HEK293T (cell line): ENCODE data around the gene PPP1R14B.

Experiments
- FOXK2 ChIP-seq: fragments of 450-650 bp; IDR thresholded peaks from 2 replicates; pipeline ENCODE4 v1.6.1; 2016; ENCODE audit warnings: mild to moderate bottlenecking
- FOXM1 ChIP-seq: fragments of 450-650 bp; IDR thresholded peaks from 2 replicates; pipeline ENCODE4 v1.6.1; 2017; ENCODE audit warnings: mild to moderate bottlenecking, borderline replicate concordance
- SUZ12 ChIP-seq: fragments of 450-650 bp; IDR thresholded peaks from 2 replicates; pipeline ENCODE4 v1.6.1; 2016; ENCODE audit warnings: mild to moderate bottlenecking

DNA sequence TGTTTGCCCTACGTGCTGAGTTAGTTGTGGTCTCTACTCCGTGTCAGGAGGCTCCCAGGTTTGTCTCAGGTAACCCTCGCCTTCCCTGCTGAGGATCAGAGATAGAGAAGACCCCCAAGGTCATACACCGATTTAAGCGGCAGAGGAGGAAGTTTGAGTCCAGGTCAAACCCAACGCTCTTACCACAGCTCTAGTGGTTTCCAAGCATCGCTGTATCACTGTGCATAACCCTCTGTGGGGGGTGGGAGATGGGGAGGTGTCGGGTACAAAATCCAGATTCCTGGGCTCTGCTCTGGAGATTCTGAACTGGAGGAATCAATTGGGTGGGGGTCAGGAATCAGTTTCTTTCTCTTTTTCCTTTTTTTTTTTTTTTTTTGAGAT is 15.8 kb downstream of the PPP1R14B start:
- TF ChIP-seq FOXM1 (no peak), SUZ12 (no peak), FOXK2 (no peak)
